ENCODE results near the gene KMO. TPM values are rescaled to one million over a fixed set of nuclear protein-coding genes. Genes with fewer than 3 reads are reported as not detected.

Gene KMO
- total RNA-seq, 1 donor from 2014 or later, result 4.7 TPM

DNA sequence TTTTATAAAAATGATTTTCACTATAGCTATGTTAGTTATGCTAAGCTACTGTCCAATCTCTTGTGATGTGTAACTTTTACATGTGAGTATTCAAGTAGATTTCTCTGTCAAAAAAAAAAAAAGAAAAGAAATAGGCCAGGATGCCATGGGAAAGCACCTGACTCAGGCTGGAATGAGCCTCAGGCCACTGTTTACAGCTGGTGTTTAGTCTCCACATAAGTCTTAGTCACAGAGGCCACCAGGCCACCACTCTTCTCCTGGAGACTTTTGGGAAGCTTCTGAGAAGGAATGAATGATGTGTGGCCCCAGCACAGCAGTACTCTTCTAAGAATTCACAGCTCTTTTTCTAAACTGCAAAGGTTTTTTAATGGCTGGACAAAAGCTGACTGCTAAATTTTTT lies 59.1 kb downstream of the KMO start:
- no peak for TF ChIP-seq POLR2A (IDR thresholded peaks at IDR 0.05)
- no peak for TF ChIP-seq POLR2AphosphoS5 (IDR thresholded peaks at IDR 0.05; ENCODE audit: insufficient read depth in 1 of 2, low read depth in 1 of 2)
- TF ChIP-seq, protein P1, sequence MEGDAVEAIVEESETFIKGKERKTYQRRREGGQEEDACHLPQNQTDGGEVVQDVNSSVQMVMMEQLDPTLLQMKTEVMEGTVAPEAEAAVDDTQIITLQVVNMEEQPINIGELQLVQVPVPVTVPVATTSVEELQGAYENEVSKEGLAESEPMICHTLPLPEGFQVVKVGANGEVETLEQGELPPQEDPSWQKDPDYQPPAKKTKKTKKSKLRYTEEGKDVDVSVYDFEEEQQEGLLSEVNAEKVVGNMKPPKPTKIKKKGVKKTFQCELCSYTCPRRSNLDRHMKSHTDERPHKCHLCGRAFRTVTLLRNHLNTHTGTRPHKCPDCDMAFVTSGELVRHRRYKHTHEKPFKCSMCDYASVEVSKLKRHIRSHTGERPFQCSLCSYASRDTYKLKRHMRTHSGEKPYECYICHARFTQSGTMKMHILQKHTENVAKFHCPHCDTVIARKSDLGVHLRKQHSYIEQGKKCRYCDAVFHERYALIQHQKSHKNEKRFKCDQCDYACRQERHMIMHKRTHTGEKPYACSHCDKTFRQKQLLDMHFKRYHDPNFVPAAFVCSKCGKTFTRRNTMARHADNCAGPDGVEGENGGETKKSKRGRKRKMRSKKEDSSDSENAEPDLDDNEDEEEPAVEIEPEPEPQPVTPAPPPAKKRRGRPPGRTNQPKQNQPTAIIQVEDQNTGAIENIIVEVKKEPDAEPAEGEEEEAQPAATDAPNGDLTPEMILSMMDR (IDR thresholded peaks at IDR 0.05), result no peak

DNA sequence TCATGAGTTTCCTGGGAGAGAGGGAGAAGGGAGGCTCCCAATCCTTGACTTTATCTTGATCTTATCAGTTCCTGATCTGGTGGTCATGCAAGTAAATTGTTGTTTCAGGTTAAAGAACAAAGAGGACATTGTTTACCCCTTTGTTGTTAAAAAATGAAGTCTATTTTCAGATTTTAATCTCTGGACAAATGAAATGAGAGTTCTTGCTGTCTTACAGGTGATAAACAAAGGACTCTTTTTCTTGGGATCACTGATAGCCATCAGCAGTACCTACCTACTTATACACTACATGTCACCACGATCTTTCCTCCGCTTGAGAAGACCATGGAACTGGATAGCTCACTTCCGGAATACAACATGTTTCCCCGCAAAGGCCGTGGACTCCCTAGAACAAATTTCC lies 59.6 kb downstream of the KMO start:
- H3K36me3 ChIP-seq, result no peaks in the 10 kb centered on the region
- no peaks in the 10 kb centered on the region for H3K4me1 ChIP-seq
- TF ChIP-seq POLR2A (IDR thresholded peaks at IDR 0.05), result no peak
- no peak for TF ChIP-seq POLR2AphosphoS5 (IDR thresholded peaks at IDR 0.05; ENCODE audit: insufficient read depth in 1 of 2, low read depth in 1 of 2)
- TF ChIP-seq, protein P1 (IDR thresholded peaks at IDR 0.05), result no peak
- no peak overlapping the region for H3K4me3 ChIP-seq
- intact Hi-C loops (cut with DNase I), result no loop called here
- no peaks in the 10 kb centered on the region for H3K9me3 ChIP-seq
- H3K27ac ChIP-seq, result no peak overlapping the region
- DNase-seq (ENCODE audit: extremely low spot score in 2 of 2), result no peak
- no peaks in the 10 kb centered on the region for H3K27me3 ChIP-seq

More for the DNA sequence above, 59.1 kb downstream of the KMO start:
- Histone ChIP-seq H3K36me3 (no peaks in the 10 kb centered on the region), H3K4me3 (no peak overlapping the region), H3K27ac (no peak overlapping the region), H3K9me3 (no peaks in the 10 kb centered on the region), H3K4me1 (no peaks in the 10 kb centered on the region), H3K27me3 (no peaks in the 10 kb centered on the region)
- intact Hi-C loops (cut with DNase I), result no loop called here
- no peak for DNase-seq (ENCODE audit: extremely low spot score in 2 of 2)

DNA sequence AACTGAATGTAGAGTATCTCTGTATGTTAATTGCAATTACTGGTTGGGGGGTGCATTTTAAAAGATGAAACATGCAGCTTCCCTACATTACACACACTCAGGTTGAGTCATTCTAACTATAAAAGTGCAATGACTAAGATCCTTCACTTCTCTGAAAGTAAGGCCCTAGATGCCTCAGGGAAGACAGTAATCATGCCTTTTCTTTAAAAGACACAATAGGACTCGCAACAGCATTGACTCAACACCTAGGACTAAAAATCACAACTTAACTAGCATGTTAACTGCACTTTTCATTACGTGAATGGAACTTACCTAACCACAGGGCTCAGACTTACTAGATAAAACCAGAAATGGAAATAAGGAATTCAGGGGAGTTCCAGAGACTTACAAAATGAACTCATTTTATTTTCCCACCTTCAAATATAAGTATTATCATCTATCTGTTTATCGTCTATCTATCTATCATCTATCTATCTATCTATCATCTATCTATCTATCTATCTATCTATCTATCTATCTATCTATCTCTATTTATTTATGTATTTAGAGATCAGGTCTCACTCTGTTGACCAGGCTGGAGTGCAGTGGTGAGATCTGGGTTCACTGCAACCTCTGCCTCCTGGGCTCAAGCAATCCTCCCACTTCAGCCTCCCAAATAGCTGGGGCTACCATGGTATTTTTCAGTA lies 60.2 kb downstream of the KMO start:
- DNase-seq (ENCODE audit: extremely low spot score in 2 of 2), result no peak
- H3K4me3 ChIP-seq, result no peak overlapping the region
- H3K36me3 ChIP-seq, result no peaks in the 10 kb centered on the region
- intact Hi-C loops (cut with DNase I), result no loop called here
- H3K9me3 ChIP-seq, result no peaks in the 10 kb centered on the region
- TF ChIP-seq POLR2A (IDR thresholded peaks at IDR 0.05) (no peak), POLR2AphosphoS5 (IDR thresholded peaks at IDR 0.05; ENCODE audit: insufficient read depth in 1 of 2, low read depth in 1 of 2) (peak in 1 of 2 donors; percentile 56)
- no peaks in the 10 kb centered on the region for H3K4me1 ChIP-seq
- no peaks in the 10 kb centered on the region for H3K27me3 ChIP-seq
- no peak overlapping the region for H3K27ac ChIP-seq

DNA sequence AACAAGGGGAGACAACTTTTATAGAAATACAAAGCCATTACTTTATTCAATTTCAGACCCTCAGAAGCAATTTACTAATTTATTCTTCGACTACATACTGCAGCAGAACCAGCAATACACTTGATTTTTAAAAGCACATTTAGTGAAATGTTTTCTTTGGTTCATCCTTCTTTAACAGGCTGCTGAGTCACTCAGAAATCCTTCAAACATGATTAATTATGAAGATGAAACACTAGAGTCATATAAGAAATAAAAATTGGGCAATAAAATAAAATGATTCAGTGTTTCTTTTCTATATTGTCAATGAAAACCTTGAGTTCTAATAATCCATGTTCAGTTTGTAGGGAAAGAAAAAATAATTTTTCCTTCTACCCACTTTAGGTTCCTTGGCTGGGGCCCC lies 61.0 kb downstream of the KMO start:
- no peak overlapping the region for H3K4me3 ChIP-seq
- no peaks in the 10 kb centered on the region for H3K4me1 ChIP-seq
- intact Hi-C loops (cut with DNase I), result no loop called here
- no peaks in the 10 kb centered on the region for H3K9me3 ChIP-seq
- TF ChIP-seq POLR2A (IDR thresholded peaks at IDR 0.05), result no peak
- TF ChIP-seq, protein P1 (IDR thresholded peaks at IDR 0.05), result no peak
- no peak for TF ChIP-seq POLR2AphosphoS5 (IDR thresholded peaks at IDR 0.05; ENCODE audit: insufficient read depth in 1 of 2, low read depth in 1 of 2)
- no peaks in the 10 kb centered on the region for H3K36me3 ChIP-seq
- H3K27me3 ChIP-seq, result no peaks in the 10 kb centered on the region
- no peak for DNase-seq (ENCODE audit: extremely low spot score in 2 of 2)
- H3K27ac ChIP-seq, result no peak overlapping the region

DNA sequence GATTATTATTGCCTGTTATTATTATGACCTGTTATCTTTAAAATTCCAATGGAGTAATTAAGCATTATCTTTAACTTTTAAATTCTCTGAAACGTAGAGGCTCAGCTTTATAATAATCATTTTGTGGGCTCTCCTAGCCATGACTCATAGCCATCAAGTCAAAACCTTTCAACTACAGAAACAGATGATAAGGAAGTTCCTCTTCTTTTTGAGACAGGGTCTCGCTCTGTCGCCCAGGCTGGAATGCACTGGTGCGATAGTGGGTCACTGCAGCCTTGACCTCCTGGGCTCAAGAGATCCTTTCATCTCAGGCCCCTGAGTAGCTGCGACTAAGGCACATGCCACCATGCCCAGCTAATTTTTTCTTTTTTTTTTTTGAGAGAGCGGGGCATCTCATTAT lies 64.5 kb downstream of the KMO start:
- no peaks in the 10 kb centered on the region for H3K9me3 ChIP-seq
- no peaks in the 10 kb centered on the region for H3K36me3 ChIP-seq
- no peak for TF ChIP-seq POLR2AphosphoS5 (IDR thresholded peaks at IDR 0.05; ENCODE audit: insufficient read depth in 1 of 2, low read depth in 1 of 2)
- no peak for TF ChIP-seq POLR2A (IDR thresholded peaks at IDR 0.05)
- TF ChIP-seq, protein P1 (IDR thresholded peaks at IDR 0.05), result no peak
- H3K27ac ChIP-seq, result no peak overlapping the region
- H3K27me3 ChIP-seq, result no peaks in the 10 kb centered on the region
- H3K4me1 ChIP-seq, result no peaks in the 10 kb centered on the region
- intact Hi-C loops (cut with DNase I), result no loop called here
- no peak overlapping the region for H3K4me3 ChIP-seq
- no peak for DNase-seq (ENCODE audit: extremely low spot score in 2 of 2)
